ENCODE results near the gene IQCH.

DNA sequence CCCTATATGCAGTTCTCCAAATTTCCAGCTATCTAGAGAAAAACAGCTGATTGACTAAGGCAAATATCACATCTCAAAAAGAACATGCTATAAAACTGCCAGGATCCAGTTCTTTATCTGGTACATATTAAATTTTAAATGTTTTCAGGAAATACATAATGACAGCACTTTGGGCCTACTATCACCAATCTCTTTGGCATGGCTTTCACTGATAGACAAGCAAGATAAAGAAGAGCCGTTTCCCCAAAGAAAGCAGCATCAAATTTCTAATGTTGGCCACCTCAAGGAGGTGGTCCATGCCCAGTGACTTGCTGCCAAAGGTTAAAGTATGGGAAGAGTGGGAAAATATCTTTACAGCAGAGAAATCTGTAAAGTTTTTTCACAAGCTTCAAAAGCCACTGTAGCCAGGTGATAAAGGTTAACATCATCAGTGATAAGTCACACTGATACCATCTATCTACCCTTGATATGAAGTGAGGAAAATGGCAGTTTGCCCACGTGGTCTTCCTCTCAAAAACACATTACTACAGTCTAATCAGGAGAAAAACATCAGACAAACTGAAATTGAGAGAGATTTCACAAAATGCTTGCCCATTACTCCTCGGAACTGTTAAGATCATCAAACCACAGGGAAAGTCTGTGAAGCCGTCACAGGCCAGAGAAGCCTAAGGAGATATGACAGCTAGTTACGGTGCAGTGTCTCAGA is 220.0 kb downstream of the IQCH start:
- TF ChIP-seq, protein P1, sequence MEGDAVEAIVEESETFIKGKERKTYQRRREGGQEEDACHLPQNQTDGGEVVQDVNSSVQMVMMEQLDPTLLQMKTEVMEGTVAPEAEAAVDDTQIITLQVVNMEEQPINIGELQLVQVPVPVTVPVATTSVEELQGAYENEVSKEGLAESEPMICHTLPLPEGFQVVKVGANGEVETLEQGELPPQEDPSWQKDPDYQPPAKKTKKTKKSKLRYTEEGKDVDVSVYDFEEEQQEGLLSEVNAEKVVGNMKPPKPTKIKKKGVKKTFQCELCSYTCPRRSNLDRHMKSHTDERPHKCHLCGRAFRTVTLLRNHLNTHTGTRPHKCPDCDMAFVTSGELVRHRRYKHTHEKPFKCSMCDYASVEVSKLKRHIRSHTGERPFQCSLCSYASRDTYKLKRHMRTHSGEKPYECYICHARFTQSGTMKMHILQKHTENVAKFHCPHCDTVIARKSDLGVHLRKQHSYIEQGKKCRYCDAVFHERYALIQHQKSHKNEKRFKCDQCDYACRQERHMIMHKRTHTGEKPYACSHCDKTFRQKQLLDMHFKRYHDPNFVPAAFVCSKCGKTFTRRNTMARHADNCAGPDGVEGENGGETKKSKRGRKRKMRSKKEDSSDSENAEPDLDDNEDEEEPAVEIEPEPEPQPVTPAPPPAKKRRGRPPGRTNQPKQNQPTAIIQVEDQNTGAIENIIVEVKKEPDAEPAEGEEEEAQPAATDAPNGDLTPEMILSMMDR (conservative IDR thresholded peaks at IDR 0.05; ENCODE audit: low read depth, low read length) = no peak
- TF ChIP-seq EZH2phosphoT487 (IDR thresholded peaks at IDR 0.05; ENCODE audit: borderline replicate concordance, low read length) = no peak
- TF ChIP-seq EZH2 (IDR thresholded peaks at IDR 0.05; ENCODE audit: low read length, unreplicated experiment) = no peak

All from PC-3 (cell line).